Mucosa of gallbladder (tissue), 1 donor: Measurements from ENCODE around the gene KLK6. TPM values are rescaled to one million over a fixed set of nuclear protein-coding genes. Genes with fewer than 3 reads are reported as not detected.
A peak's percentile ranks its signal among the peaks of the same experiment; 100 is the strongest.

Source experiments
- DNase-seq: peaks from one replicate; pipeline ENCODE4 v3.0.0-alpha.2; 2020; ENCODE audit warnings: low spot score
- total RNA-seq: library from RNA; stranded (reverse); gene quantifications from one replicate; pipeline ENCODE4 v1.2.1, GENCODE V29; 2021
- donor health status: DM: no; HTN: no; CAD: no.

Gene KLK6
- total RNA-seq, 1 donor from 2014 or later, result 1.5 TPM

DNA sequence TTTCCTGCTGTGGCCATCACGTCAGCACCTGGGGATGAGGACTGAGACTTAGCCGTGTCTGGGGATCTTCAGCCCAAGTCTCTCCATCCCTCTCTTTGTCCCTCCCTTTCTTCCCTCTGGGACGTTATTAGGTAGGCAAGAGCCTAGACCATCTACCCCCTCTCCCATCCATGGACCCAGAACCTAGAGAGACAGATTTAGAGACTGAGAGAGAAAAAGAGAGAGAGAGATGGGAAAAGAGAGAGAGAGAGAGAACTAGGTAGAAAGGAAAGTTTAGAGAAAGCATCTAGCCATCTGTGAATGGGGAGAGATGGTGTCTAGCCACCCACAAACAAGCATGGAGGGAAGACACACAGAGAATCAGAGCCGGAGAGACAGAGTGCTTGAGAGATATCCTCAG is 58.7 kb downstream of the KLK6 start:
- DNase-seq, result no peak

DNA sequence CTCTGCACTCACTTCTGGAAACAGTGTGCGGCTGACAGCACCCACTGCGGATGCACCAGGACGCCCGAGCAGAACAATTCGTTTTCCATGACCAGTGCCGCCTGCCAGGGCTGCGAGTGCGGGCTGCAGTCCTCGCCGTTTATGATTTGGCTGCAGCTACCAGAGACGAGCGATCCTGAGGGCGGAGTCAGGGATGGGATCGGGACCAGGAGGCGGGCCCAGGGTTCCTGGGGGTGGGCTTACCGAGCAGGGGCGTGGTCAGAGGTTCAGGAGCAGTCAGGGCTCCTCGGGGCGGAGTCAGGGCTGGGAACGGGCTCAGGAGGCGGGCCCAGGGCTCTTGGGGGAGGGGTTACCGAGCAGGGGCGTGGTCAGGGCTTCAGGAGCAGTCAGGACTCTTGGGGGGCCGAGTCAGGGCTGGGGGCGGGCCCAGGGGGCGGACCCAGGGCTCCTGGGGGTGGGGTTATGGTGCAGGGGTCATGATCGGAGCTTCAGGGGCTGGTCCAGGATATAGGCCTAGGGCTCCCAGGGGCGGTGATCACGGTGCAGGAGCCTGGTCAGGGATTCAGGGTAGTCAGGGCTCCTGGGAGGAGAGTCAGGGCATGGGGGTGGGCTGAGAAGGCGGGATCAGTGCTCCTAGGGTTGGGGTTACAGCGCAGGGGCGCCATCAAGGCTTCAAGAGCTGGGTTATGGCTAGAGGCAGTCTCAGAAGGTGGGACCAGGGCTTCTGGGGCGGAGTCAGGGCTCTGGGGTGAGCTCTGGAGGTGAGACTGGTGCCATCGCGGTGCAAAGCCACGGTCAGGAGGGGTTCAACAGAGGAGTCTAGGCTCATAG is 59.9 kb downstream of the KLK6 start:
- peak; percentile 38 for DNase-seq

Other genes starting within 250 kb of the KLK6 start
- 1.1 TPM for gene SHANK1, start 249.8 kb downstream of the KLK6 start, total RNA-seq
- gene CLEC11A, start 246.2 kb downstream of the KLK6 start, total RNA-seq, result 15.1 TPM
- gene GPR32, start 199.1 kb downstream of the KLK6 start, total RNA-seq, result not detected
- gene ACP4, start 179.2 kb downstream of the KLK6 start, total RNA-seq, result not detected
- 1.5 TPM for gene KLK1, start 145.8 kb downstream of the KLK6 start, total RNA-seq
- gene KLK15, start 136.0 kb downstream of the KLK6 start, total RNA-seq, result not detected
- gene KLK3, start 114.7 kb downstream of the KLK6 start, total RNA-seq, result not detected
- not detected for gene KLK2, start 96.2 kb downstream of the KLK6 start, total RNA-seq
- not detected for gene KLK4, start 58.2 kb downstream of the KLK6 start, total RNA-seq
- gene KLK5, start 16.6 kb downstream of the KLK6 start, total RNA-seq, result not detected
- 0.14 TPM for gene KLK7, start 14.3 kb upstream of the KLK6 start, total RNA-seq
- 2.4 TPM for gene KLK8, start 32.0 kb upstream of the KLK6 start, total RNA-seq
- 42.8 TPM for gene KLK10, start 50.1 kb upstream of the KLK6 start, total RNA-seq
- gene KLK11, start 57.0 kb upstream of the KLK6 start, total RNA-seq, result 274 TPM
- gene KLK12, start 65.4 kb upstream of the KLK6 start, total RNA-seq, result 0.78 TPM
- 2.0 TPM for gene KLK13, start 95.5 kb upstream of the KLK6 start, total RNA-seq
- 0.63 TPM for gene KLK14, start 113.3 kb upstream of the KLK6 start, total RNA-seq
- gene CTU1, start 138.8 kb upstream of the KLK6 start, total RNA-seq, result 12.1 TPM
- gene SIGLEC9, start 155.3 kb upstream of the KLK6 start, total RNA-seq, result 6.3 TPM
- gene SIGLEC7, start 172.7 kb upstream of the KLK6 start, total RNA-seq, result 3.5 TPM